Hepatocyte (in vitro differentiated cells): ENCODE data around the gene MAGI1.

Experiments
- EZH2 ChIP-seq: fragments of 200-600 bp; sonication (generic); IDR thresholded peaks from 2 replicates; pipeline ENCODE4 v1.6.1; 2016; ENCODE audit warnings: antibody characterized with exemption, mild to moderate bottlenecking, borderline replicate concordance
- EZH2phosphoT487 ChIP-seq: fragments of 200-600 bp; sonication (generic); IDR thresholded peaks from one replicate; pipeline ENCODE4 v1.6.1; 2018; ENCODE audit warnings: antibody characterized with exemption, mild to moderate bottlenecking, low read depth, moderate library complexity; ENCODE audit not compliant: unreplicated experiment, severe bottlenecking
- TF ChIP-seq, protein P1 (sequence below): fragments of 200-600 bp; sonication (generic); IDR thresholded peaks from 2 replicates; pipeline ENCODE4 v1.5.1; 2016; ENCODE audit warnings: antibody characterized with exemption, mild to moderate bottlenecking; ENCODE audit not compliant: poor library complexity

DNA sequence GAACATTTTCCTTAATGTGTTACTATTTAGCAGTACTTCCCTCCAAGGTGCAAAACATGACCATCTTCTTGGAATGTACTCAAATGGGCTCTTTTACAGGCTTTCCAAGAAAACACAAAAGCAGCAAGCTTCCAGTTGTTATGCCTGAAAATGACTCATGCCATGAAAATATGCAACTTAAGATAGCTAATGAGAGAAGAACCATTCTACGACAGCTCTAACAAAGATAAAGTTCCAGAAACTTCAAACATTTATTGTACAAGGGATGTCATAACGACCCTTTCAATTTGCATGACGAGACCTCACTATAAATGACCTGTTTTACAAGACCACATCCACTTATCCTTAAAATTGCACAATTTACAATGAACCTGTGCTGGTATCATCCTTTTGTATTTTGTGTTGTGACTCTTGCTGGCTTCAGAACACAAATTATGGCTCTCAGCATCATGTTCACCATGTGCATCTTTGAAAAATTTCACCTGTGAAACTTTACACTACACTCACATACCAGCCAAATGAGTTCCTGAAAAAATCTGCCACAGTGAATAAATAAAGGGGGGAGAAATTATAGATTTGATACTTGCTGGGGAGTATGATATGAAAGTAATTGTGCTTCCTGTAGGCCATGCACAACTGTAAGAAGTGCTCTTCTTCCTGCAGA is 433.7 kb downstream of the MAGI1 start:
- TF ChIP-seq, protein P1, sequence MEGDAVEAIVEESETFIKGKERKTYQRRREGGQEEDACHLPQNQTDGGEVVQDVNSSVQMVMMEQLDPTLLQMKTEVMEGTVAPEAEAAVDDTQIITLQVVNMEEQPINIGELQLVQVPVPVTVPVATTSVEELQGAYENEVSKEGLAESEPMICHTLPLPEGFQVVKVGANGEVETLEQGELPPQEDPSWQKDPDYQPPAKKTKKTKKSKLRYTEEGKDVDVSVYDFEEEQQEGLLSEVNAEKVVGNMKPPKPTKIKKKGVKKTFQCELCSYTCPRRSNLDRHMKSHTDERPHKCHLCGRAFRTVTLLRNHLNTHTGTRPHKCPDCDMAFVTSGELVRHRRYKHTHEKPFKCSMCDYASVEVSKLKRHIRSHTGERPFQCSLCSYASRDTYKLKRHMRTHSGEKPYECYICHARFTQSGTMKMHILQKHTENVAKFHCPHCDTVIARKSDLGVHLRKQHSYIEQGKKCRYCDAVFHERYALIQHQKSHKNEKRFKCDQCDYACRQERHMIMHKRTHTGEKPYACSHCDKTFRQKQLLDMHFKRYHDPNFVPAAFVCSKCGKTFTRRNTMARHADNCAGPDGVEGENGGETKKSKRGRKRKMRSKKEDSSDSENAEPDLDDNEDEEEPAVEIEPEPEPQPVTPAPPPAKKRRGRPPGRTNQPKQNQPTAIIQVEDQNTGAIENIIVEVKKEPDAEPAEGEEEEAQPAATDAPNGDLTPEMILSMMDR, result no peak
- TF ChIP-seq EZH2phosphoT487 (no peak), EZH2 (no peak)
